Measurements from ENCODE around the gene VAV2.
A peak's percentile ranks its signal among the peaks of the same experiment; 100 is the strongest.

The VAV2 gene

DNA sequence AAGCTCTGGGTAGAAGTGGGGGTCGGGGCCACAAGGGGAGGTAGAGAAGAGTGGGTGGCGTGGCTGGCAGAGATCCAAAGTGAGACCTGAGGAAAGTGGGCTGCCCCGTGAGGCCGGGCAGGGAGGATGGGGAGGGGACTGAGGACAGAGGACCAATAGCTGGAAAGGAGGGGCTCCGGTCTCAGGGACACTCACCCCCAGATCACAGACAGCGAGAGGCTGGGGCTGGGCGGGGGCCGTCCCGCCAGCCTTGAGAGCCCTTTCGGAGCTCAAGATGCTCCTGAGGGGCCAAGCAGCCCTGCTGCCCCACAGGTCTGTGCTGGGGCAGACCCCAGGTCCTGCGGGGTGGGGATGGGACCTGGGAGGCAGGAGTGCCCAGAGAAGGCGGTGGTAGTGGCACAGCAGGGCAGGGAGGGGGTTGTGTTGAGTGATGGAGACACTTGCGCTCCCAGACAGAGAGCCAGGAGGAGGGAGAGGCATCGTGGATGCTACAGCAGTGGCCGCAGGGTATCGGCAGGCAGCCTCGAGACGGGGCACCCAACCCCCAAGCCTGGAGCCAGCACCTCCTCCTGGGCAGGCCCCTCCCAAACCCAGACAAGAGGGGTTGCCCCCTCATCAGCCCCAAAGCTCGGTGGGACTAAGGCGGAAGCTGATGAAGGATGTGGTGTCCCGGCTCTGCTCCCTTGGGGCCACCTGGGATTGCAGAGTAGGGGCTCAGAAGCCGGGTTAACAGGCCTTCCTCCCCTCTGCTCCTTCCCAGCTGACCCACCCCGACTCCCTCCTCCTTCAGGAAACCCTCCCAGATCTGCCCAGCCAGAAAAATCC is 257.3 kb downstream of the VAV2 start:
- DNase-seq = no peak

DNA sequence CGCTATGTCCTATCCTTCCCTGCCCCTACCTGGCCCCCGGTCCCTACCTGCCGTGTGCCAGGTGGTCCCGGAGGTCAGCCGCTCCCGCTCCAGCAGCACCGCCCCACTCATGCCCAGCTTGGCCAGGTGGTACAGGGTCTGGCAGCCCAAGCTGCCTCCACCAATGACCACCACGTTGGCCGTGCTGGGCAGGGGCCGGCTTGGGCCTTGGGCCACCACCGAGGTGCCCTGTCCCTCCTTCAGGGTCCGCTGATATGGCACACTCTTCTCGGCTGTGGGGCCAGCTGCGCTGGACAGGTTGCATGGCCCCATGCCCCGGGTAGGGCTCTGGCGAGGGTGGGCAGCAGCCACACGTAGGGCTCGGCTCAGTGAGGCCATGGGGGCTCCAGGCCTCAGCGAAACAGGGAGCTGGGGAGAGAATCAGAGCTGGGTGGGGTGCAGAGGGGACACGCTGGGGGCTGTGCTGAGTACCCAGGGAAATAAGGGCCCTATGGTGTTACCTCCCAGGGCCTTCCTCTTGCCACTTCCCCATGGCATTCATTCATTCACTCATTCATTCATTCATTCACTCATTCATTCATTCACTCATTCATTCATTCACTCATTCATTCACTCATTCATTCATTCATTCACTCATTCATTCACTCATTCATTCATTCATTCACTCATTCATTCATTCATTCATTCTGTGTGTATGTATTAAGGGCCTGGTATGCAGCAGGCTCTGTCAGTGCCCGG is 258.2 kb downstream of the VAV2 start:
- no peak for DNase-seq

DNA sequence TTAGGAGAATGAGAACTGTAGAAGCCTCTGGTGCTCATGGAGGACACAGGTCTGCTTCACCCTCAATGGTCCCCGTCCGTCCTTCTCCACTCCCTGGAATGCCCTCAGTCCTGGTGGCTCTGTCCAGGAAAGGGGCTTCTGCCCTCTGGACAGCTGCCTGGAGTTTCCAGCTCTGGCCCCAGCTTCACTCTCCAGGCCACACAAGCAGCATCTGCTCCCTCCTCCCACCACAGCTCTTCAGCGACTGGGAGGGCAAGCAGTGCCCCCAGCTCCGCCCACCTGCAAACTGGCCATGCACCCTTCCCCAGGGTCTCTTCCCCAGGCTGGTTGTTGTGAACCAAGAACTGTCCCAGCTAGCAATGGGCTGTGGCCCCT is 258.7 kb downstream of the VAV2 start:
- no peak for DNase-seq

DNA sequence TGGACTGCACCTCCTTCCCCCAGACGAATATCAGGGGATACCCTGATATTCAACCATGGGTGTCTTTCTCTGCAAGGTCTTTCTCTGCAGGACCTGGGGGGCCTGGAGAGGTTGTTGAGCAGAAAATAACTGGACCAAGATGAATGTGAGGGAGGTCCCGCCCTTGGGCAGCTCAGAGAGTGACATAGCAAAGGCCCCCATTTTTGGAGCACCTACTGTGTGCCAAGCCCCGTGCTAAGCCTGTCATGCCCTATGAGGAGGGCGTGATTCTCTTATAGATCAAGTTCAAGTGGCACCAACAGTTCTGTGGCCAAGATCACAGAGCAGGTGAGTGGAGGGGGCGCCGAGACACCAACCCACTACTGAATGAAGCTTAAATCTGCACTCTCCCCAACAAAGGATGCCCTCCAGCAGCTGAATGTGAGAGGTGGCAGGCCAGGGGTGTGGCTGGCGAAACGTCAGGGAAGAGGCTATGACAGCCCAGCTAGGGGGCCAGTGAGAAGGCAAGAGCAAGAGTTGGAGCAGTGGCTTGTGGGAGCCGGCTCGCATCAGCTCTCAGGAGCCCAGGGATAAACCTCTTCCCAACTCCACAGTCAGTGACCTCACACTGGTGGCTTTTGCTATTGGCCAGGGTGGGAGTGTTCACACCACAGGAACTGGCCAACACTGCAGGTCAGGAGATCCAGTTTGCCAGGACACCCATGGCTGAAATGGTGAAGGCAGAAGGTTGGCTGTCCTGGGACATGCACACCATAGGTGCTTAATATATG is 259.3 kb downstream of the VAV2 start:
- no peak for DNase-seq

DNA sequence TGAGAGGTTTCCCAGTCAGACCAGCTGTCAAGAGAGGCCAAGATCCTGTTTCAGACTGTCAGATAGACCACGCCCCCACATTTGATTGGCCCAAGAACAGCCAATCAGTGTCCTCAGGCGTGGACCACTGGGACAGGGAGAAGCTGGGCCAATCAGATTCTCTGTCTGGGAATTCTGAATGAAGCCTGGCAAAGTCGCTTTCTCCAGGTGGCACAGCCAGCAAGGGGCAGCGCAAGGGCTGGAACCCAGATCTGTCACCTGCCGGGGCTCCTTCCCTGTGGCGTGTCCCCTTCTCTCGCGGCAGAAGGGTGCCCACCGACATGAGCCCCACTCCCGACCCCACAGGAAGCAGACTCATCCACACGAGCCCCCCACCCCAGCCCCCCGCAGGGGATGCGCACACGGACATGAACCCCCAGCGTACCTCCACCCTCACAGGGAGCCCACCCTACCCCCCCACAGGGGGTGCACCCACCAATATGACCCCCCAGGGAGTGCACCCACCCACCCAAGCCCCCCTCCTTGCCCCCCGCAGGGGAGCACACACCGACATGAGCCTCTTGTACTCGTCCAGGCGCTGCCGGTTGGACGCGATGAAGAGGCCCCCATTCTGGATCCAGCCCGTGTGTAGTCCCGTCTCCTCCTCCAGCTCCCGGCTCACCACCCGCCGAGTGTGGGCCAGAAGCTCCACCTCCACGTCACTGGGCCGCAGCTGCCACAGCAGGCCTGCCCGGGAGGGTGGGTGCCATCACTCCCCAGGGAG is 260.1 kb downstream of the VAV2 start:
- DNase-seq = no peak

DNA sequence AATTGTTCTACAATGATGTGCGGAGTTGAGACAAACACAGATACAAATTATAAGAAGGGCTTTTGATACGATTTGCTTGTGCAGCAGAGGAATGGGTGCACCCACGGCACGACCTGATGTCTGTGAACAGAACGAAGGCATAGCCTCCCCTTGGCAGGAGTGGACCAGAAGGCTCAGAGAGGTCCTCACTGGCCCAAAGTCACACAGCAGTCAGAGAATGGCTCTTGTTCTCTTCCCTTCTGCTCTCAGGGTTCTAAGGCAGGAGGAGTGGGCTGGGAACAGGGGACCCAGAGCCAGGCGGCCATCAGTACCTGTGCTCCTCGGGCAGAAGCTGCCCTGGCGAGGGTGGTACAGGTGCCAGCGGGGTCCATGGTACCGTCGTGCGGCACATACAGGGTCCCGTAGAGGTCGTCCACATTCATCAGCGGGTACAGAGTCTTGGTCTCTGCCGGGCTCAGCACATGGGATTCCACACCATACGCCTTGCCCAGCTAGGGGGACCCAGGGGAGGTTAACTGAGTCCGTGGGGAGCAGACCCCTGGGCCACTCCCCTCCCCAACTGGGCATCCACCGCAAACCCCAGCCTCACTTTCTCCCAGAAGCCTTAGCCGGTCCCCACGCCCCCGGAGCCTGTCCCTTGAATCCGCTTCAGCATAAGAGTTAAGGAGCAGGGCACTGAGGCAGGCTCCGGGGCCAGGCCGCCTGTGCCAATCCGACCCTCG is 261.0 kb downstream of the VAV2 start:
- no peak for DNase-seq

DNA sequence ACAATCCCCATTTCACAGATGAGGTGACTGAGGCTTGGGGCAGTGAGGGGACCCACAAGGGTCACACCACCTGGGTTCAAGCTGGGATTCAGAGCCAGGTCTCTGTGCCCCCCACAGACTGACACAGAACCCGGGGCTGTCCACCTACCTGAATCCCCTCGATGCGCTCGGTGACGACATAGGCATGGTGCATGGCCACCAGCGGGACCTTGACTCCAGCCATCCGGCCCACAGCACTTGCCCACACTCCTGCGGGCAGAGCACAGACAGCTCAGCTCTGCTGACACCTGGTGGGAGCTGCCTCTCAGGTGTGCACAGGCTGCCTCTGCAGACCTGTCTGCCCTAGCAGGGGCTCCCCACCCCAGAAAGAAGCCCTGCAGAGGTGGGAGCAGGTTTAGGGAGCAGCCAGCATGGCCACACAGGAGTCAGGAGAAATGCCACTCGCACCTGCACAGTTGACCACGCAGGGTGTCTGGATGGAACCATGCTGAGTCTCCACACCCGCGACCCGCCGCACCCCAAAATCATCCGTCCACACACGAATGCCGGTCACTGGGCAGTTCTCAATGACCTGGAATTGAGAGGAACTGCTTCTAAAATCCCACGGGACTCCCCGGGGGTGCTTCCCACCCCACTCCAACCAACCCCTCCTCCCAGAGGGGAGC is 262.4 kb downstream of the VAV2 start:
- no peak for DNase-seq

DNA sequence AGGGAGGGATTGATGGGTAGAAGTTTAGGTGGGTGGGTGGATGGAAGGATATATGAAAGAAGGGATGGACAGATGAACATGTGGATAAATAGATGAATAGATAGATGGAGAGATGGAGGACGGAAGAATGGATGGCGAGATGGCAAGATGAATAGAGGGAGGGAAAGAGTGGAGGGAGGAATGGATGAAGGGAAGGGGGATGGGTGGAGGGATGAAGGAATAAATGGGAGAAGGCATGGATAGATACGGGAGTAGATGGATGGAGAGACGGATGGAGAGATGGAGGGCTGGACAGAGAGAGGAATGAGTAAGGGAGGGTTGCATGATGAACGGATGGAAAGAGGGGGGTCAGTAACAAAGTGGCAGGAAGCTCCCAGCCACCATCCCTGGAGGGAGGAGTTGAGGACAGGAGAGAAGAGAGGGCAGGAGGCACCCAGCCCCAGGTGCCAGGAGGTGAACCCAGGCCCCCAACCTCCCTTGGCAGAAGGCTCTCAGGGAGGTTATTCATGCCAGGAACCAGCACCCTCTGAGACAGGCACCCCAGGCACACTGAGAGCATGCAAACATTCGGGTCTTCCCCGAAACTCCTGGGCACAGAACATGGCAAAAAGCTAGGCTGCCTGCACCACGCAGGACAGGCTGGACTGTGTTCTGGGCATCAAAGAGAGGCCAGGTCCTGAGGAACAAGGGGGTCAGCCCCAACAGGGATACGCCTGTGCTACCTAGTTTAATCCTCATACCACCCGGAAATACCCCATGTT is 263.1 kb downstream of the VAV2 start:
- DNase-seq = no peak

DNA sequence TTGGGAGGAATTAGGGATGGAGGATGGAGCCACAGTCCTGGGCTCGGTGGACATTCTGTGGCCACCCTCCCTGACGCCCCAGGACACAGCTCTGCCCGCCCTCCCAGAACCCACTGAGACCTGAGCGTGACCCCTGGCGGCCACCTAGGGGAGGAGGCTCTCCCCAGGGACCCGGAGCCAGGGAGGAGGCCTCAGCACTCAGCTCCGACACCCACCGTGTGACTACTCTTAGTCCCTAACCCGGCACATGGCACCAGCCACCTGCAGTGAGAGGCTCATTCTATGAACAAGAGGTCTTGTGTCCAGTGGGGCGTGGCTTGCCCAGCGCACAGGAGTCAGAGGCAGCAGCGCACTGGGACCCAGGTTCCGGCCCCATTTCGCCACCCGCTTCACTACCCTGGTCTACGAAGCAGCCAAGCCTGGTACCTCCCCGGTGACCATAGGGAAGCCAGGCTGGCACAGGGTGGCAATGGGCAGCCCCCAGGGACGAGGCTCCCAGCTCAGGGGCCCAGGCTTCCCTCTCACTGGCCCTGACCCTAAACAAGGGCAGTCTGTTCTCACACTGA is 264.2 kb downstream of the VAV2 start:
- no peak for DNase-seq

DNA sequence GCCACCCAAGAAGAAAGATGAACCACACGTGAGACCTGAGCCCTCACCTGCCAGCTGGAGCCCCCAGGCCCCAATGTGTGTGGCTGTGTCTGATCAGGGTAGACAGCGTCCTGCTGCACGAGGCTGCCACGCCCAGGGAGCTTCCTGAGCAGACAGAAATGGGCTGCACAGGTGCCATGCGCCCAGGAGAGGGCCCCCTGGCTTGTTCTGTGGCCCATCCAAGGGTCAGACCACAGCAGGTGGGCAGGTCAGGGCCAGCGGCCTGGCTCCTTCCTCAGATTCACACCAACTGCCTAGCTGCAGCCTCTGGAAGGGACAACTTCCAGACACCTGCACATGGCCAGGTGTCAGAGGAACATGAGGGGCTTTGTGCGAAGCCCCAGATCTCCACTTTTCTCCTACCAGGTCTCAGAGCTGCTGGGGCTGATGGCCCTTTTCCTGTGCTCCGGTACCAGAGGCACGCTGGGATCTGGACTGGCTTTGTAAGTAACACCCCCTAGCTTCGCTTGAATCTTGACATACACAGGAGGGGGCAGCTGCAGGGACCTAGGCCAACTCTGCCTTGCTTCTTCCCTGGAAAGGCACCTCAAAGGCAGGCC is 264.7 kb downstream of the VAV2 start:
- no peak for DNase-seq

DNA sequence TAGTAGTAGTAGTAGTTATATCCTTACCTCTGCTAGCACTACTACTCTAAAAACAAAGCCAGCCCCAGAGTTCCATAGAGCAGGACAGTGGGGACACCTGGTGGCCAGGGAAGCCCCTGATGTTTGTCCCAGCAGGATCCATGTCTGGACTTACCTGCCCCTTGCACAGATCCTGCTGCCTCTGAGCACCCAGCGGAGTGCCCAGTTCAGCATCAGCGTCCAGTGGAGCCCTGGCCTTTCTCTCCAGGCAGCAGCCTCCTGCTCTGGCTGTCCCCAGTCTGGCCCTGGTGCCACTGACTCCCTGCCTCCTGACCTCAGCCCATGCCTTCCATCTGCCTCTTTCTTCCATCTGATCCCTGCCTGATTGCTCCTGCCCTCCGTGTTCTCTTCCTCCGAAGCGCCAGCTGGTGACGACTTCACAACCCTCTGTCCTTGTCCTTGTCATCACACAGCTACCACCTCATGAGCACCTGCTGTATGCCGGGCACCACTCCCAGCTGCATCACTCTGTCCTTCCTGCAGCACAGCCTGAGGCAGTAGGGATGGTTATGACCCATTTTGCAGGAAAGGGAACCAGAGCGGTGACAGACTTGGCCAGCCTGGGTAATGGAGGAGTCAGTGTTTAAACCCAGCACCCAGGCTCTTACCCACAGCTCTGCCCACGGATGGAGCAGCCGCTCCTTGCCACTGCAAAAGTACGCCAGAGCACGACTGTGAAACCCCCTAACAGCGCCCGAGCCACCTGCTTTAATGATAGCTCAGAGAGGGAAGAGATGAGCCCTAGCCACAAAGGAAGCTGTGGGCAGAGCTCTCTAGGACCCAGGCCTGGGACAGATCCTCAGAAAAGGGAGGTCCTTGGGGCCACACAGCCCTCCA is 265.5 kb downstream of the VAV2 start:
- peak; percentile 55 for DNase-seq

DNA sequence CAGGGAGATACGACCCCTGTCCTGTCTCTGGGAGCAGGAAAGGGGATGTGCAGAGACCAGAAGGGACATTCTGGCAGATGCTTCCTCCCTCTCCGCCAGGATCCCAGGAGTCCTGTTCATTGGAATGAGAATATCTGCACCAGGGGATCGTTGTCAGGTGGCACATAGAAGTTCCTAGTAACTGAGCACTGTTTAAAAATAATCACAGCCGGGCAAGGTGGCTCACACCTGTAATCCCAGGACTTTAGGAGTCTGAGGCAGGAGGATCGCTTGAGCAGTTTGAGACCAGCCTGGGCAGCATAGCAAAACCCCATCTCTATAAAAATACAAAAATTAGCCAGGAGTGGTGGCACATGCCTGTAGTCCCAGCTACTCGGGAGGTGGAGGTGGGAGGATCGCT is 266.2 kb downstream of the VAV2 start:
- DNase-seq = no peak

DNA sequence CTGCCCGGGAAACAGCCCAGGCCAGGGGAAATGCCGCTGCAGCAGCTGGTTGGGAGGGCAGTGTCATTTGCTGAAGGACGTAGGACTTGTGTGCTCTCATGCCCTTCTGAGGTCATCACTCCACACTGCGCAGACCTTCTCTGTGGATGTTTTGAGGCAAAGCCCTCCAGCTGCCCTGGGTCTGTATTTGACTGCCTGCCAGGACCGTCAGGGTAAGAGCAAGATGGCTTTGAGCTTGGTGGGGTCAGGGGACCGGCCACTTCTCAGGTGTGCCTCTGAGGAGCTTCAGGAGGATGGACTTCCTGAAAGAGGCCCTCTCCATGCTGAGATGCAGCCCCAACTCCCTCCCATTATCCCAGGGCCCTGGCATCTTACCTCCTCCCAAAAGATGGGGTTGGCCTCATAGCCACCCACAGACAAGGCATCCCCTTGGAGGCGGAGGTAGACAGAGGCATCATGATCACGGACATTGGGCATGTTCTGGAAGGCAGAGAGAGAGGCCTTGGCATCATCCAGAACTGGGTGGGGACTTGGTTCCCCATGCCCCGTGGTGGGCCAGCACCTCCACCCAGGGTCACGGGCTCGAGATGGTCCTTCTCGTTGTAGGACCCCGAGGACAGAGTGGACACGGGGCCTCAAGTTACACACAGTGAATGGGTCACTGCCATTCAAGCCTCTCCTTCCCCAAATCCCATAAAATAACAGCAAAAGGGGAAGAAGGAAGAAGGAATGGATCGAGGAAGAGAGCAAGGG is 273.4 kb downstream of the VAV2 start:
- no peak for DNase-seq

DNA sequence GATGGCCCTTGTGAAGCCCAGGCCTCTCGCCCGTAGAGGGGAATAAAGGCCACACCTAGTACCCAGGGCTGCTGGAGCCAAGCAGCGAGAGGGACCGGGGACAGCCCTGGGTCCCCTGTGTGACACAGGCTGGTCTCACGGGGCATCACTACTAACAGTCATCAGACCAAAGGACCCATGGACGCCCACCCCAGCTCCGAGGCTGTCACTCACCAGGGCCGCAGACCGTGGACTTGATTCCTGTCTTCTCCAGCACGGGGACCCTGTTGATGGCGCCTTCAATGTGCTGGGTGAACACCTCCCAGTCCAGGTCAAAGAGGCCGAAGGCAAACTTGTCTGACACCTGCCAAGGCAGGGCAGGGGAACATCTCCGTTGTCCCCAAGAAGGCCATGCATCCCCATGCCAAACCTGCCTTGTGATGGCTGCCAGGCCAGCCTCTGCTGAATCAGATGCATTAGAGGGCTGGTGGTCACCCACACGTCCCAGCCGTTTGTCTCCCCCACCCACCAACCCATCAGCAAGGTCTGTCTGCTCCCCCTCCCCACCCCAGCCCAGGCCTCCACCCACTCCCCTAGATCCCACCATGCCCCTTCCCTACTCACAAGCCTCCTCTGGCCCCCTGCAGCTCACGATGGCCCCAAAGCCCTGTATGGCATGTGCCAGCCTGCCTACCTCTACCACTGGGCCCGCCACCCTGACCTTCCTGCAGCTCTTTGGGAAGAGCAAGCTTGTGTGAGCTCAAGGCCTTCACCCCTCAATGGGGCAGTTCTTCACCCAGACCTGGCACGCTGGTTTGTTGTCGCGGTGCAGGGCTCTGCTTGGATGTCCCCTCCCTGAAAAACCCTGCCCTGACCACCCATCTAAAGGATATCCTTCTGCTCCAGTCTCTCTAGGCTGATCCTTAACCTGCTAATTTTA is 274.8 kb downstream of the VAV2 start:
- DNase-seq = no peak

DNA sequence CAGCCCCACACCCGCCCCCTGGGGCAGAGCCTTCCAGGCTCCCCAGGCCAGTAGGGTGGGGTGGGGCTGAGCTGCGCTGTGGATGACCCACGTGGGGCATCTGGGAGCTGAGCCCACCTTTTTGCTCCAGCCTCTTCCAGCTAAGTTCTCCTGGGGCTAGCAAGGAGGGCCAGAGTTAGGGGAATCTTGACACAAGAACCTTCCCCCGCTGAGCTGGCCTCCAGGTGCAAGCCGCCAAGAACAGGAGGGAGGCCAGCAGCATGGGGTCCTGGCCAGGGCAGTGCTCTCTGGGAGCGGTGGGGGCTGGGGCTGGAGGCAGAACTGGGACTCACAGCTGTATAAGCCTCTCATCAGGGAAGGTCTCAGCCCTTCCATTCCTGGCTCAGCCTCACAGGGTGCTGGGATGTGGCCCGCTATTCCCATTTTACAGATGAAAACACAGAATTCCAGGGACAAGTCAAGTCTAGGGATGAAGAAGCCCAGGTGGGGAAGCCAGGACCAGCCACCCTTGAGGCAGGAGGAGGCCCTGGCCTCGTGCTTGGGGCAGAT is 275.5 kb downstream of the VAV2 start:
- DNase-seq = no peak

DNA sequence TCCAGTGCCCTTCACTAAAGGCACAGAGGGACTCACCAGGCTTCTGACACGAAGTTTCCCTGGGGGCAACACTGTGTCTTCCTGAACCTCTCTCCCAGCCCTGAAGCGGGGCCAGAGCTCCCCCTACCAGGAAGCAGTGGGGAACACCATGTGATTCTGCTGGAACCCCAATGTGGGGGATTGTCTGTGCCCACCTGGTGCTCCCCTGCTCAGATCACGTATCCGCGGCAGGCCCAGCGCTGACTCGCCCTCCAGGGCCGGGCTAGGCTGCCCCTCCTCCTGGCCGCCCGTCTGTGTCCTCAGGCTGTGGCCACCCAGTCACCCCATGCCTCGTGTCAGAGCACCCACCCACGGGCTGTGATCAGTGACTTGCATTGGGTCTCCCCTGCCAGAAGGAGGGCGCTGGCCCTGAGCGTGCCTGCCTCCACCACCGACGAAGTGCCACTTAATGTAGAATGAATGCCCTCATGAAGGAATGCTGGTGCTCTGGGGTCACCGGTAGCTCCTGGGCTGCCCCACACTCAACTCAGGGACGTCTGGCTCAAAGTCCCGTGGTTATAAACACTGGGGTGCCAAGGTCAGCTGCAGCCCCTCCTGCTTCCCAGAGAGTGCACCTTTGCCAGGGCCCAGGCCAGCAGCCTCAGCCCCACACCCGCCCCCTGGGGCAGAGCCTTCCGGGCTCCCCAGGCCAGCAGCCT is 276.1 kb downstream of the VAV2 start:
- no peak for DNase-seq

Measured in stimulated activated CD4-positive, alpha-beta T cell treated with anti-CD3 and anti-CD28 coated beads, Interleukin-1b, Interleukin-23, amount 100 ng/mL, for 48 hours (primary cell).